Naive B cell (primary cell): ENCODE measurements around the gene TAS1R2. TPM values are rescaled to one million over a fixed set of nuclear protein-coding genes. Genes with fewer than 3 reads are reported as not detected.

Experiments used
- ATAC-seq, 2 donors: fragments of 150-1000 bp; cut with Tn5 transposase; 2 replicates each; pipeline ENCODE4 v1.10.0; 2021; ENCODE audit warnings: low read depth in 2 of 2, mild to moderate bottlenecking in 2 of 2, moderate library complexity in 2 of 2
- DNase-seq: peaks from one replicate; pipeline ENCODE4 v3.0.0; 2022
- H3K27ac Mint-ChIP-seq, 6 donors: one replicate each; pipeline ENCODE4 v1.8.0; 2020 to 2022; ENCODE audit warnings: mild to moderate bottlenecking in 6 of 6, mixed read lengths in 6 of 6, moderate library complexity in 5 of 6, inconsistent platforms in 2 of 6
- H3K27me3 Mint-ChIP-seq, 3 donors: one replicate each; pipeline ENCODE4 v1.8.0; 2021 to 2022; ENCODE audit warnings: mixed read lengths in 3 of 3, mild to moderate bottlenecking in 1 of 3
- H3K36me3 Mint-ChIP-seq, 2 donors: one replicate each; pipeline ENCODE4 v1.8.0; 2020 to 2022; ENCODE audit warnings: mixed read lengths in 2 of 2, inconsistent platforms in 1 of 2, mild to moderate bottlenecking in 1 of 2
- H3K4me1 Mint-ChIP-seq, 3 donors: one replicate each; pipeline ENCODE4 v1.8.0; 2020 to 2022; ENCODE audit warnings: mixed read lengths in 3 of 3, inconsistent platforms in 1 of 3, mild to moderate bottlenecking in 1 of 3, moderate library complexity in 1 of 3
- H3K4me3 Mint-ChIP-seq, 8 donors: one replicate each; pipeline ENCODE4 v1.8.0; 2020 to 2022; ENCODE audit warnings: mild to moderate bottlenecking in 8 of 8, mixed read lengths in 8 of 8, moderate library complexity in 8 of 8, inconsistent platforms in 2 of 8
- H3K9me3 Mint-ChIP-seq, 7 donors: one replicate each; pipeline ENCODE4 v1.8.0; 2020 to 2022; ENCODE audit warnings: mixed read lengths in 7 of 7, mild to moderate bottlenecking in 5 of 7, inconsistent platforms in 2 of 7, moderate library complexity in 1 of 7
- polyA plus RNA-seq, 6 donors: library from polyadenylated mRNA; unstranded; fragments of 300-500 nt; fragmentation: Illumina TruSeq; gene quantifications; one replicate each; pipeline ENCODE4 v1.2.3, GENCODE V29; 2021; ENCODE audit warnings: low read depth in 6 of 6

The TAS1R2 gene
- polyA plus RNA-seq, 6 donors from 2014 or later = not detected

GRCh38 chr1:18819203-18819602 lies 40.3 kb downstream of the TAS1R2 start:
- peaks cover 0 to 8% (median 2%) of the 10 kb centered on the region in 7 donors for H3K9me3 Mint-ChIP-seq
- H3K27me3 Mint-ChIP-seq = peaks cover 46 to 72% (median 69%) of the 10 kb centered on the region in 3 donors
- peaks cover 0 to 5% (median 0%) of the 10 kb centered on the region in 3 donors for H3K4me1 Mint-ChIP-seq
- no peak overlapping the region for H3K27ac Mint-ChIP-seq
- H3K36me3 Mint-ChIP-seq = no peaks in the 10 kb centered on the region
- DNase-seq = no peak
- H3K4me3 Mint-ChIP-seq = no peak overlapping the region
- ATAC-seq = no peak

- no peak overlapping the region for H3K4me3 Mint-ChIP-seq
- no peak for ATAC-seq
These were observed 41.5 kb downstream of the TAS1R2 start for GRCh38 chr1:18817795-18818435.

GRCh38 chr1:18817316-18817715 lies 42.1 kb downstream of the TAS1R2 start:
- peaks cover 0 to 5% (median 0%) of the 10 kb centered on the region in 3 donors for H3K4me1 Mint-ChIP-seq
- ATAC-seq (no peak), DNase-seq (no peak)
- H3K27me3 Mint-ChIP-seq = peaks cover 51 to 69% (median 58%) of the 10 kb centered on the region in 3 donors
- H3K27ac Mint-ChIP-seq = no peak overlapping the region
- H3K36me3 Mint-ChIP-seq = no peaks in the 10 kb centered on the region
- peaks cover 0 to 5% (median 0%) of the 10 kb centered on the region in 7 donors for H3K9me3 Mint-ChIP-seq
- H3K4me3 Mint-ChIP-seq = no peak overlapping the region

More at GRCh38 chr1:18817795-18818435, 41.5 kb downstream of the TAS1R2 start:
- peaks cover 0 to 5% (median 0%) of the 10 kb centered on the region in 3 donors for H3K4me1 Mint-ChIP-seq
- H3K27ac Mint-ChIP-seq = no peak overlapping the region
- DNase-seq = no peak
- H3K36me3 Mint-ChIP-seq = no peaks in the 10 kb centered on the region
- peaks cover 0 to 5% (median 0%) of the 10 kb centered on the region in 7 donors for H3K9me3 Mint-ChIP-seq
- peaks cover 48 to 64% (median 60%) of the 10 kb centered on the region in 3 donors for H3K27me3 Mint-ChIP-seq

- ATAC-seq (no peak), DNase-seq (no peak)
- Mint-ChIP-seq H3K27ac (no peak overlapping the region), H3K36me3 (no peaks in the 10 kb centered on the region), H3K9me3 (peaks cover 0 to 6% (median 0%) of the 10 kb centered on the region in 7 donors), H3K27me3 (peaks cover 53 to 74% (median 58%) of the 10 kb centered on the region in 3 donors), H3K4me1 (peaks cover 0 to 5% (median 0%) of the 10 kb centered on the region in 3 donors), H3K4me3 (no peak overlapping the region)
These were observed 42.7 kb downstream of the TAS1R2 start for GRCh38 chr1:18816808-18817207.

- Mint-ChIP-seq H3K27ac (no peak overlapping the region), H3K4me1 (no peaks in the 10 kb centered on the region), H3K9me3 (peaks cover 0 to 6% (median 0%) of the 10 kb centered on the region in 7 donors), H3K36me3 (no peaks in the 10 kb centered on the region), H3K27me3 (peaks cover 51 to 73% (median 53%) of the 10 kb centered on the region in 3 donors), H3K4me3 (no peak overlapping the region)
- ATAC-seq = no peak
- DNase-seq = no peak
These were observed 44.5 kb downstream of the TAS1R2 start for GRCh38 chr1:18814874-18815531.

- peaks cover 0 to 6% (median 0%) of the 10 kb centered on the region in 7 donors for H3K9me3 Mint-ChIP-seq
- peak overlapping the region in 1 of 8 donors; percentile 19 for H3K4me3 Mint-ChIP-seq
- ATAC-seq = no peak
- no peaks in the 10 kb centered on the region for H3K36me3 Mint-ChIP-seq
- H3K27me3 Mint-ChIP-seq = peaks cover 47 to 67% (median 54%) of the 10 kb centered on the region in 3 donors
- no peak overlapping the region for H3K27ac Mint-ChIP-seq
- no peak for DNase-seq
- no peaks in the 10 kb centered on the region for H3K4me1 Mint-ChIP-seq
These were observed 45.0 kb downstream of the TAS1R2 start for GRCh38 chr1:18814425-18814824.

- peaks cover 0 to 6% (median 0%) of the 10 kb centered on the region in 7 donors for H3K9me3 Mint-ChIP-seq
- no peaks in the 10 kb centered on the region for H3K36me3 Mint-ChIP-seq
- no peak for ATAC-seq
- peaks cover 39 to 58% (median 50%) of the 10 kb centered on the region in 3 donors for H3K27me3 Mint-ChIP-seq
- no peak for DNase-seq
- H3K4me1 Mint-ChIP-seq = no peaks in the 10 kb centered on the region
- no peak overlapping the region for H3K4me3 Mint-ChIP-seq
- H3K27ac Mint-ChIP-seq = peak overlapping the region in 1 of 6 donors; percentile 57
These were observed 47.0 kb downstream of the TAS1R2 start for GRCh38 chr1:18812453-18812939.

GRCh38 chr1:18811733-18812452 lies 47.6 kb downstream of the TAS1R2 start:
- Mint-ChIP-seq H3K9me3 (peaks cover 0 to 6% (median 0%) of the 10 kb centered on the region in 7 donors), H3K27ac (peak overlapping the region in 2 of 6 donors; percentile 9 to 69), H3K36me3 (no peaks in the 10 kb centered on the region), H3K4me1 (no peaks in the 10 kb centered on the region), H3K4me3 (no peak overlapping the region), H3K27me3 (peaks cover 33 to 53% (median 44%) of the 10 kb centered on the region in 3 donors)
- DNase-seq (no peak), ATAC-seq (no peak)

- no peak overlapping the region for H3K27ac Mint-ChIP-seq
- DNase-seq = no peak
- no peak for ATAC-seq
These were observed 49.2 kb downstream of the TAS1R2 start for GRCh38 chr1:18809953-18810899.

GRCh38 chr1:18808550-18808949 lies 50.9 kb downstream of the TAS1R2 start:
- DNase-seq (no peak), ATAC-seq (no peak)
- Mint-ChIP-seq H3K4me3 (no peak overlapping the region), H3K9me3 (peaks cover 0 to 6% (median 0%) of the 10 kb centered on the region in 7 donors), H3K27me3 (peaks cover 27 to 47% (median 31%) of the 10 kb centered on the region in 3 donors), H3K36me3 (no peaks in the 10 kb centered on the region), H3K4me1 (no peaks in the 10 kb centered on the region), H3K27ac (no peak overlapping the region)

More at GRCh38 chr1:18809953-18810899, 49.2 kb downstream of the TAS1R2 start:
- Mint-ChIP-seq H3K36me3 (no peaks in the 10 kb centered on the region), H3K9me3 (peaks cover 0 to 6% (median 0%) of the 10 kb centered on the region in 7 donors), H3K4me1 (no peaks in the 10 kb centered on the region), H3K4me3 (no peak overlapping the region), H3K27me3 (peaks cover 25 to 38% (median 31%) of the 10 kb centered on the region in 3 donors)

GRCh38 chr1:18807334-18808063 lies 52.0 kb downstream of the TAS1R2 start:
- no peaks in the 10 kb centered on the region for H3K36me3 Mint-ChIP-seq
- DNase-seq (no peak), ATAC-seq (no peak)
- H3K9me3 Mint-ChIP-seq = peaks cover 0 to 3% (median 0%) of the 10 kb centered on the region in 7 donors
- no peak overlapping the region for H3K4me3 Mint-ChIP-seq
- H3K27me3 Mint-ChIP-seq = peaks cover 23 to 38% (median 27%) of the 10 kb centered on the region in 3 donors
- H3K4me1 Mint-ChIP-seq = no peaks in the 10 kb centered on the region
- no peak overlapping the region for H3K27ac Mint-ChIP-seq
